ENCODE measurements around the gene CPN1. TPM values are rescaled to one million over a fixed set of nuclear protein-coding genes. Genes with fewer than 3 reads are reported as not detected.

The CPN1 gene
- total RNA-seq, 1 experiment from 2014 or later: not detected

DNA sequence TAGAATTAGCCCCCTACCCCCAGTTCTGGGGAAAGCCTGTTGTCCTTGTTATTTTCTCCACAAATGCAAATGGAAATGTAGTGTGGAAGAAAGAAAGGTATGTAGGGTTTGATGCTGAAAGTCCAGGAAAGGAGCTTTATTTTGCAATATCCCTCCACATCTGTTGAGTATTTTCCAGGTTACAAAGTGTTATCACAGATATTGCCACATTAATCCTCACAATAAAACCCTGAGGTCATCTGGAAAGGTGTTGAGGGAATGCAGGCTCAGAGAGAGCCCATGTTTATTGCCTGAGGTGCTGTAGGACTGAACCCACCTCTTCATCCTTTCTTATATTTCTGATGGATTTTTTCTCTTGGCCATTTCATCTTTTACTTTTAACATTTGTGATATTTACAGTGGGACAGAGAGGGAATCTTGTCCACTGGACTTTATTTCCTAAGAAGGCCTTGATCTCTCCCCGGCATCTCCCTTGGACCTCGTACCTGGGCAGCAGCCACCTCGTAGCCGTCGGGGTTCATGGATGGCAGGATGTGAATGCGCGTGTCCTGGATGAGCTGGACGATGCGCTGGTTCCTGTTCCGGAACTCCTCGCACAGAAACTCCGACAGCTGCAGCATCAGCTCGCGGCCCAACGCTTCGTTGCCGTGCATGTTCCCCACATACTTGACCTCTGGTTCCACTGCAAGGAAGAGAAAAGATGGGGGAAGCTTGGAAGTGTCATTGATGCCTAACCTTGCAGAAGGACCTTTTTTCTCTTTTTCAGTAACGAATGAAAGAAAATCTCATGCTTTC lies 6.0 kb downstream of the CPN1 start:
- no peaks in the 10 kb centered on the region for H3K4me1 ChIP-seq (ENCODE audit: insufficient read depth, low read length)
- no peak overlapping the region for H3K9ac ChIP-seq (ENCODE audit: extremely low read depth, insufficient read length, low read length)
- no peaks in the 10 kb centered on the region for H3K23me2 ChIP-seq (ENCODE audit: insufficient read length, low read depth, low read length, poor library complexity, severe bottlenecking)
- no peak overlapping the region for H3K56ac ChIP-seq (ENCODE audit: insufficient read length, low read depth, low read length)
- H2AFZ ChIP-seq (ENCODE audit: low read length): no peak overlapping the region
- H4K91ac ChIP-seq (ENCODE audit: insufficient read length, low read depth, low read length): no peak overlapping the region
- H4K8ac ChIP-seq (replicated peaks; ENCODE audit: insufficient read length, low read depth, low read length): no peak overlapping the region
- no peaks in the 10 kb centered on the region for H3K9me3 ChIP-seq (ENCODE audit: control insufficient read depth, low read depth, low read length)
- no peak overlapping the region for H4K5ac ChIP-seq (ENCODE audit: insufficient read length, low read depth, low read length)
- H2BK20ac ChIP-seq (ENCODE audit: low read depth, low read length, poor library complexity, severe bottlenecking): no peak overlapping the region
- H2BK12ac ChIP-seq (ENCODE audit: insufficient read length, low read depth, low read length): no peak overlapping the region
- no peak overlapping the region for H3K27ac ChIP-seq (ENCODE audit: insufficient read length, low read depth, low read length)
- H3K14ac ChIP-seq (ENCODE audit: insufficient read depth, low read length): no peak overlapping the region
- H3K79me1 ChIP-seq (ENCODE audit: insufficient read depth, low read depth, low read length, poor library complexity, severe bottlenecking): no peaks in the 10 kb centered on the region
- H3K18ac ChIP-seq (ENCODE audit: insufficient read length, low read depth, low read length): no peak overlapping the region
- no peaks in the 10 kb centered on the region for H3K9me3 Mint-ChIP-seq
- no peaks in the 10 kb centered on the region for H3K36me3 Mint-ChIP-seq (ENCODE audit: insufficient read depth in 1 of 3, low read depth in 3 of 3)
- H4K20me1 ChIP-seq (ENCODE audit: control insufficient read depth, insufficient read depth, insufficient read length): no peaks in the 10 kb centered on the region
- no peaks in the 10 kb centered on the region for H3K79me2 ChIP-seq (ENCODE audit: insufficient read depth, low read length)
- no peak overlapping the region for H3K27ac Mint-ChIP-seq
- no peaks in the 10 kb centered on the region; the same call in 1 of the 2 replicates for H3K27me3 Mint-ChIP-seq (ENCODE audit: low read depth)
- H2AK5ac ChIP-seq (ENCODE audit: insufficient read length, low read length): no peak overlapping the region
- TF ChIP-seq, protein P1, sequence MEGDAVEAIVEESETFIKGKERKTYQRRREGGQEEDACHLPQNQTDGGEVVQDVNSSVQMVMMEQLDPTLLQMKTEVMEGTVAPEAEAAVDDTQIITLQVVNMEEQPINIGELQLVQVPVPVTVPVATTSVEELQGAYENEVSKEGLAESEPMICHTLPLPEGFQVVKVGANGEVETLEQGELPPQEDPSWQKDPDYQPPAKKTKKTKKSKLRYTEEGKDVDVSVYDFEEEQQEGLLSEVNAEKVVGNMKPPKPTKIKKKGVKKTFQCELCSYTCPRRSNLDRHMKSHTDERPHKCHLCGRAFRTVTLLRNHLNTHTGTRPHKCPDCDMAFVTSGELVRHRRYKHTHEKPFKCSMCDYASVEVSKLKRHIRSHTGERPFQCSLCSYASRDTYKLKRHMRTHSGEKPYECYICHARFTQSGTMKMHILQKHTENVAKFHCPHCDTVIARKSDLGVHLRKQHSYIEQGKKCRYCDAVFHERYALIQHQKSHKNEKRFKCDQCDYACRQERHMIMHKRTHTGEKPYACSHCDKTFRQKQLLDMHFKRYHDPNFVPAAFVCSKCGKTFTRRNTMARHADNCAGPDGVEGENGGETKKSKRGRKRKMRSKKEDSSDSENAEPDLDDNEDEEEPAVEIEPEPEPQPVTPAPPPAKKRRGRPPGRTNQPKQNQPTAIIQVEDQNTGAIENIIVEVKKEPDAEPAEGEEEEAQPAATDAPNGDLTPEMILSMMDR (conservative IDR thresholded peaks at IDR 0.05): no peak
- no peak overlapping the region for H2BK120ac ChIP-seq (ENCODE audit: low read depth, low read length, poor library complexity, severe bottlenecking)
- H2BK5ac ChIP-seq (ENCODE audit: insufficient read length, low read length): no peak overlapping the region
- no peak overlapping the region for H2BK15ac ChIP-seq (ENCODE audit: low read depth, low read length)
- H3K4me3 Mint-ChIP-seq: no peak overlapping the region
- no peak overlapping the region for H3T11ph ChIP-seq (ENCODE audit: low read length)
- H3K4me1 Mint-ChIP-seq: no peaks in the 10 kb centered on the region
- H3K4me2 ChIP-seq (ENCODE audit: insufficient read depth, insufficient read length, low read length): no peak overlapping the region
- no peak overlapping the region for H3K4ac ChIP-seq (ENCODE audit: low read depth, low read length)
- H3K27me3 ChIP-seq (ENCODE audit: insufficient read depth, low read length): no peaks in the 10 kb centered on the region
- no peak for DNase-seq
- WGBS (ENCODE audit: extremely low coverage, insufficient read length, low lambda C conversion rate): no CpG with 5 or more reads among the region's 18 CpGs
- no peak overlapping the region for H3K23ac ChIP-seq (ENCODE audit: insufficient read length, low read depth, low read length)
